Stimulated activated CD4-positive, alpha-beta T cell treated with anti-CD3 and anti-CD28 coated beads, Interleukin-4, amount 100 ng/mL, for 4 hours (primary cell): ENCODE measurements around the gene BARD1.
"Not testable (repeated sequence)": the region's sequence is repeated elsewhere in the genome, so short reads cannot be mapped to it uniquely, and the experiment has no call there.

Experiments
- DNase-seq, 2 experiments: peaks; one replicate each; pipeline ENCODE4 v3.0.0-alpha.2; 2020

The BARD1 gene

DNA sequence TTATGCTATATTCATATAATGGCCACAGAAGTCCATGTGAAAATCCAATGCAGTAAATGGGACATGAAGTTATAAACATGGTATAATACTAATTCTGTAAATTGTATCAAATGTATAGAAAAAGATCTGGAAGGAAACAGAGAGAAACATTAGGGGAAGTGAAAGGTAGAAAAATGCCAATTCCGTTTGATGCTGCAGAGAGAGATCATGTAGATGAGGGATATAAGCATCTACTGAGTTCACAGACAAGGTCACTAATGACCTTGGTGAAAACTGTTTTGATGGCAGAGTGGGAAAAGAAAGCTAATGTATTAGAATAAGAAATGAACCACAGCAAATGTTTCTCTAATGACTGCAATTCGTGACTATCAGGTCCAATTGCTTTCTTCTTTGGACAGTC, 56.0 kb downstream of the BARD1 start:
- DNase-seq = no peak

- DNase-seq = no peak
These were observed 59.0 kb downstream of the BARD1 start for GRCh38 chr2:214750529-214750928.

DNA sequence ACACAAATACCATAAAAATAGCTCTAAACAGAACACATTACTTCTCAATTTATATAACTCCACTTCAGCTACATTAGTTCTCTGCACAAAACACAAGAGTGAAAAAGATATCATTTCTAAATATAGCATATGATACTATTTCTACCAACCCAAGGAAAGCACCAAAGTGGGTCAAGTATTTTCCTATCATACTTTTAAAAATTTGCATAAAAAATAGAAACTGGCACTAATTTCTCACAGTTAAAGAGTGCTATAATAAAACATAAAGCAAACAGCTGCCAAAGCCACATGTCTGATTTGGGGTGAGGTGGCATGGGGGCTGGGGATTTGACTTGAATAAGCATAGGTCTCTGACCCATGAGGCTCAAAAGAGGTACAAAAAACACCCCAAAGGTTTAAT, 61.5 kb downstream of the BARD1 start:
- DNase-seq = no peak

DNA sequence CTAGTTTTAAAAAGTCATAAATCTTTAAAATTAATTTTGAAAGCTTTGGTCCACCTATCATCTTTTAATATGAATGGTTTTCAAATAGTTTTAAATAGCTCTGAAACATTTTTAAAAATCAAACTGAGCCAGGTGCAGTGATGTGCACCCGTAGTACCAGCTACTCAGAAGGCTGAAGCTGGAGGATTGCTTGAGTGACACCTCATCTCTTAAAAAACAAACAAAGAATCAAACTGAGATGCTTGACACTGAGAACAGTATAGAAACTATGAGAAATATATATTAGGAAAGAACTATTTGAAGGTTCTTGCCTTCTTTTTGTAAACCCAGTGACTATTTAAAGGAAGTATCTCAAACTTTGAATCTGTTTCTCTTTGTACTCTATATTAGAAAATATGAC, 67.4 kb downstream of the BARD1 start:
- no peak for DNase-seq

- no peak for DNase-seq
These were observed 68.6 kb downstream of the BARD1 start for GRCh38 chr2:214740867-214741395.

DNA sequence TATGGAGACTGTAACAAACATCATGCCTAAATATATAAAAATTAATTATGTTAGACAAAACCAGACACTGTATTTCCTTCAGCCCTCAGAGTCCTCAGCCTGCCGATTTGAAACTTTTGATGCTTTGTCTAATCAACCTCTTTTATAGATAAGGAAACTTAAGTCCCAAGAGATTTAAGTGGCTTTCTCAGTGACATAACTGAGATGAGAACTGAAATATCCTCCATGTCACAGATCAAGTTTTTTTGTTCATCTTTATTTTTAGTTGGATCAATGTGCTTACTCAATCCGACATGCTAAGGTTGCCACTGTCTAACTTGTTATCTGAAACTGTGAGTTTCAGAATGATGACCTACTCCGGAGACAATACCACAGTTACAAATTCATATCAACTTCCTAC, 72.3 kb downstream of the BARD1 start:
- no peak for DNase-seq

- DNase-seq = no peak
These were observed 78.6 kb downstream of the BARD1 start for GRCh38 chr2:214730800-214731407.

DNA sequence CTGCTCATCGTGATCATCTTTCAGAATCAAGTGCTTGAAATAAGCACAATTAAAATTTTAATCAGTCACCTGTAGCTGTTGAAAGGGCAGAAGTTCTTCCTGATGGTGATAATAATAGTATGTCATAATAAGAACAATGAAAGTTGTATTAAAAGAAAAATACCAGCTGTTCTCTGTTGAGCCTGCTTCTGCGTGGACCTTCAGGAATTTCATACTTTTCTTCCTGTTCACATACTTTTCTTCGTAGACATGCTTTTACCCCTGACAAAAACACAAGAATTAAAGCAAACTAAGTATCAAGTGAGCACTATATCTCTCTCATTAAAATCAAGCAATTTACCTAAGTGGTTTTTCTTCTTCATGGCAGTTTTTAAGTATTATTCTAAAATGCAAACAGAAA, 79.2 kb downstream of the BARD1 start:
- no peak for DNase-seq

GRCh38 chr2:214724741-214725140, 84.7 kb downstream of the BARD1 start:
- DNase-seq = no peak

DNA sequence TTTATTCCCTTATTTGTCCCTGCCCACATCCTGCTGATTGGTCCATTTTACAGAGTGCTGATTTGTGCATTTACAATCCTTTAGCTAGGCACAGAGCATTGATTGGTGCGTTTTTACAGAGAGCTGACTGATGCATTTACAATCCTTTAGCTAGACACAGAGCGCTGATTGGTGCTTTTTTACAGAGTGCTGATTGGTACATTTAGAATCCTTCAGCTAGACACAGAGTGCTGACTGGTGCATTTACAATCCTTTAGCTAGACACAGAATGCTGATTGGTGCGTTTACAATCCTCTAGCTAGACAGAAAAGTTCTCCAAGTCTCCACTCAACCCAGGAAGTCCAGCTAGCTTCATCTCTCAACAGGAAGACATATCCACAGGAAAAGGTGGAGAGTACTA, 91.6 kb downstream of the BARD1 start:
- not testable (repeated sequence) for DNase-seq

DNA sequence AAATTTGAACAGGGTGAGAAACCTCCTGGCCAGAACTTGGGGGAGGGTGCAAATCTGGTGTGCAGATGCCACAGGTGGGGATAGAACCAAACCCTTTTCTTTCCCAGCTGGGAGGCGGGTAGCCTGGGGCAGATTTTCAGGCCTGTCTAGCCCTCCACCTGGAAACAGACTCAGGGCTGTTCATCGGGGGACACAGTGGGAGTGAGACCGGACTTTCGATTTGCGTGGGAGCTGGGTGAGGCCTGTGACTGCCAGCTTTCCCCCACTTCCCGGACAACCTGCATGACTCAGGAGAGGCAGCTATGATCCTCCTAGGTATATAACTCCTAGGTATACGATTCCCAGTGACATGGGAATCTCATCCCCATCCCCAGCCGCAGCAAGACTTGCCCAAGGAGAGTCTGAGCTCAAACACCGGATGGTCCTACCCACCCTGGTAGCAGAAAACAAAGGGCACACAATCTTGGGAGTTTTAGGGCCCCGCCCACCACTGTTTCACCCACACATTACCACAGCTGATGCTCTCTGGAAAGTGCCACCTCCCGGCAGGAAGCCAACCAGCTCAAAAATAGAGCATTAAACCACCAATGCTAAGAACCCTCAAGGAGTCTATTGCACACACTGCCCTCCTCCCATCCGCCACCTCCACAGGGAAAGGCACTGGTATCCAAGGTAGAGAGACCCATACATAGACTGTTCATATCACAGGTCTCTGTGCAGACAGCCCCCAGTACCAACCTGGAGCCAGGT, 92.5 kb downstream of the BARD1 start:
- DNase-seq = no peak

DNA sequence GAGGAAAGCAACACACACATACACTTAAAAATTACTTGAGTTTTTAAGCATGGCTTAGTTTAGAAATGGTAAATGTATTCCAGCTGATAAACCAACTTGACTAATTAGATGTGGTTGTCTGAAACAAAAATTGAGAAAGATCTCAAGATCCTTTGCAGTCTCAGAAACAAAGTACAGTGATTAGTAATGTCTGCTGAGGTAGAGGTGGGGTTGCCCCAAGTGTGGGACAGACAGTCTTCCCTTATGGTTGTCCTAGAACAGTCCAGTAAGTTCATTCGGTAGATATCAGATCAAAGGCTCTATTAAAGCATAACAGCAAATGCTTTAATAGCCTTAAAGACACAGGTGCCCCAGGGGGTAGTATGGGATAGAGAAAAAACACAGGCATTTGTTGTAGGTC, 94.5 kb downstream of the BARD1 start:
- DNase-seq = no peak

GRCh38 chr2:214713080-214713830, 96.2 kb downstream of the BARD1 start:
- no peak for DNase-seq

DNA sequence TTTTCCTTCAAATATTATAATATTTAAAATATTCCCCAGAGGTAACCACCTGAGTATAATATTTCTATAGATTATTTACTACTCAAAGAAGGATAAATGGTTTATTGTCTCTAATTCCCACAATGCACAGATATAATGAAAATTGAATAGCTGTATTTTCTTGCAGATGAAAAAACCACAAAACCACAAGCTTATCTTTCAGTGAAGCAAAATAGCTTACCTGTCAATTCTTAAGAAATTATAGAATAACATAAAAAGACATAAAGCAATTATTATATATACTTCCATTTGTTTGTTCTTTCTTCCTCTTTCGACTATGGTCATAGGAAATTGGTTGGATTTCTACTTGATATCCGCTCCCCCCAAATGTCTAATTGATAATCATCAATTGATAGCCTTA, 98.8 kb downstream of the BARD1 start:
- no peak for DNase-seq

DNA sequence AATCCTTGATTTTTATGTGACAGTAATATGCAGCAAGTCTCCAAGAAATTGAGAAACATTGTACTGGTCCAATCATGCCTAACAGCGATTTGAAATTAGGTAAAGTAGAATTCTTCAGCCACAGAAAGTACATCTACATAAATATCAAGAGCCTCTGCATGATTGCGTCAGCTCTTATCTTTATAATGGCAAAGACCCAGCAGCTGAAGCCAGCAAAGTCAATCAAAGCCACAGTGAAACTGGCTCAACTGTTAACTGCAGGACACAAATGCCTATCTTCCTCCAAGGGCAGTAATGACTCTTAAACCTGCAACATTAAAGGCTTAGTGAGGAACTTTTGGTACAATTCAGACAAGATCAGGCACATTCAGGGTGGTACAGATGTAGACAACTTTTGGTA, 102.5 kb downstream of the BARD1 start:
- no peak for DNase-seq

DNA sequence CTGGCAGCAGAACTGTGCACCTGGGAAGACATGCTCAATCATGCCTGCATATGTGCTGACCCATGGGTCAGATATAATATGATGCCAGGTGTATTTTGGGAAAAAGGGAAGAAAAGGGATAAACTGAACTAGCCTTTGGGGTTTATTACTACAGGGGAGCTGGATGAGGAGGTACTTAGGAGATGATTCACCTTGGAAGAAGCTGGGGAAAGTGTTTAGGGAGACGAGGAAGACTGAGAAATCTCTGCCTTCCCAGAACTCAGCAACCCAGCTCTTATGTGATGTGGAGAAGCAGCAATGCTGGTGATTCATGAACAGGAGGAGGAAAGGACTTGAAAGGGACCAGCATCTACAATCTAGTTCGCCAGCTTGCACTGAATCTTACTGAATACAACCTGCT, 110.2 kb downstream of the BARD1 start:
- no peak for DNase-seq

DNA sequence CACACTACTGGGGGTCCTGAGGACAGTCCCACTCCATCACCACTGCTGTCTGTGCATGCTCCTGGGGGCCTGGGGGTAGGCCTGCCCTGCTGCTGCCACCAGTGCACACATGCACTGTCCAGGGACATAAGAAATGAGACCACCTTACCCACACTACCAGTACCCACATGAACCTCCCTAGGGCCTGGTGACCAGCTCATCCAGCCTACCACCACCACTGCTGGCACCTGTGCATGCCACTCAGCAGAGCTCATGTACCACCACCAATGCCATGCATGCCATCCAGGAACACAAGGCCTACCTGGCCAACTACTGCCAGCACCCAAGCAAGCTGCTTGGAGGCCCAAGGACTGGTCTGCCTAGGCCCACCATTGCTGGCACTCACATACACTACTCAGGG, 112.8 kb downstream of the BARD1 start:
- no peak for DNase-seq

GRCh38 chr2:214695789-214696188, 113.7 kb downstream of the BARD1 start:
- DNase-seq = no peak

DNA sequence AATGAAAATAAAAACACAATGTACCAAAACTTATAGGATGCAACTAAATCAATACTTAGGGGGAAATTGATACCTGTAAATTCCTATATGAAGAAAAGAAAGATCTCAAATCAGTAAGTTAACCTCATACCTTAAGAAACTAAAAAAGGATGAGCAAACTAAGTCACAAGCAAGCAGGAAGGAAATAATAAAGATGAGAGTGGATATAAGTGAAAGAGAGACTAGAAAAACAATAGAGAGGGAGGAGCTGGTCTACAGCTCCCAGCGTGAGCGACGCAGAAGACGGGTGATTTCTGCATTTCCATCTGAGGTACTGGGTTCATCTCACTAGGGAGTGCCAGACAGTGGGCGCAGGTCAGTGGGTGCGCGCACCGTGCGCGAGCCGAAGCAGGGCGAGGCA, 125.9 kb downstream of the BARD1 start:
- not testable (repeated sequence) for DNase-seq

- no peak for DNase-seq
These were observed 129.7 kb downstream of the BARD1 start for GRCh38 chr2:214679736-214680135.

DNA sequence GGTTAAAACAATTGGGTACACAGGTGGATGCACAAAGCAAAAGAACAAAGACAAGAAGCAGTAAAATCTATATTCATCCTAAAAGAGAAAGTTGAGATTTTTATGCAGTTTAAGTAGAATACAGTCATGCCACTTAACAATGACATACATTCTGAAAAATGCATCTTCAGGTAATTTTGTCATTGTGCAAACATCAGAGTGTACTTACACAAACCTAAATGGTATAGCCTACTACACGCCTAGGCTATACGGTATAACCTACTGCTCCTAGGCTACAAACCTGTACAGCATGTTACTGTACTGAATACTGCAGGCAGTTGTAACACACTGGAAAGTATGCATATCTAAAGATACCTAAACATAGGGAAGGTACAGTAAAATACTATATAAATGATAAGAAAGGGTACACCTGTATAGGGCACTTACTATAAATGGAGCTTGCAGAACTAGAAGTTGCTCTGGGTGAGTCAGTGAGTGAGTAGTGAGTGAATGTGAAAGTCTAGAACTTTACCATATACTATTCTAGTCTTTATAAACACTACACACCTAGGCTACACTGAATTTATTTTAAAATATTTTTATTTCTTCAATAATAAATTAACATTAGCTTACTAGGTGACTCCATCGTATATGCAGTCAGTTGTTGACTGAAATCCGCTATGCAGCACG, 132.9 kb downstream of the BARD1 start:
- no peak for DNase-seq
